ENCODE data around the gene DEGS2.

DNA sequence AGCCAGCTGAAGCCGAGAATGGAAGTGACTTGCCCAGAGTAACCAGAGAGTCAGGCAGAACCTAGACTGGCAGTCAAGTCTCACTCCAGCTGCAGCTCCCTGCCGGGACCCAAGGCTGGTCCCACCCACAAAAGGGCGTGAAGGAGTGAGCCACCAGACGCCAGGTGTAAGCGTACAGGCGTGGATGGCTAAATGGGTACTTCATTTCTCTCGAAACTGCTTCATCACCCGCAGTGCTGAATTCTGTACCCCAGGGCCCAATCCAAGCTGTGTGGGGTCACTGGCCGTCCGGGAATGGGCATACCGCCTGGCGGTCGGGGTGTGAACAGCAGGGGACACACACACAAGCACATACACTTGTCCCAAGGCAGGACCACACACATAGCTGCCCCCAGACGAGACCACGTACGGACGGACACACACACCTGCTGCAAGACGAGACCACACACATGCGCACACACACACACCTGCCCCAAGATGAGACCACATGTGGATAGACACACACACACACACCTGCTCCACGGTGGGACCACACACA lies 34.8 kb downstream of the DEGS2 start:
- TF ChIP-seq, protein P1, sequence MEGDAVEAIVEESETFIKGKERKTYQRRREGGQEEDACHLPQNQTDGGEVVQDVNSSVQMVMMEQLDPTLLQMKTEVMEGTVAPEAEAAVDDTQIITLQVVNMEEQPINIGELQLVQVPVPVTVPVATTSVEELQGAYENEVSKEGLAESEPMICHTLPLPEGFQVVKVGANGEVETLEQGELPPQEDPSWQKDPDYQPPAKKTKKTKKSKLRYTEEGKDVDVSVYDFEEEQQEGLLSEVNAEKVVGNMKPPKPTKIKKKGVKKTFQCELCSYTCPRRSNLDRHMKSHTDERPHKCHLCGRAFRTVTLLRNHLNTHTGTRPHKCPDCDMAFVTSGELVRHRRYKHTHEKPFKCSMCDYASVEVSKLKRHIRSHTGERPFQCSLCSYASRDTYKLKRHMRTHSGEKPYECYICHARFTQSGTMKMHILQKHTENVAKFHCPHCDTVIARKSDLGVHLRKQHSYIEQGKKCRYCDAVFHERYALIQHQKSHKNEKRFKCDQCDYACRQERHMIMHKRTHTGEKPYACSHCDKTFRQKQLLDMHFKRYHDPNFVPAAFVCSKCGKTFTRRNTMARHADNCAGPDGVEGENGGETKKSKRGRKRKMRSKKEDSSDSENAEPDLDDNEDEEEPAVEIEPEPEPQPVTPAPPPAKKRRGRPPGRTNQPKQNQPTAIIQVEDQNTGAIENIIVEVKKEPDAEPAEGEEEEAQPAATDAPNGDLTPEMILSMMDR (IDR thresholded peaks at IDR 0.05) = no peak
- TF ChIP-seq POLR2A (IDR thresholded peaks at IDR 0.05) = no peak

All from thyroid gland (tissue), 4 donors.